H9 (cell line): ENCODE measurements around the gene ANKH. TPM values are rescaled to one million over a fixed set of nuclear protein-coding genes. Genes with fewer than 3 reads are reported as not detected.

Experiments used
- DNase-seq: peaks from one replicate; pipeline ENCODE4 v3.0.0-alpha.2; 2017
- H2AFZ ChIP-seq: one replicate; pipeline ENCODE4 v1.6.1; 2013; ENCODE audit warnings: mild to moderate bottlenecking, low read length, control low read depth, moderate library complexity
- H2AK5ac ChIP-seq: 2 replicates; pipeline ENCODE4 v1.6.1; 2013; ENCODE audit warnings: low read length, control low read depth, mixed read lengths; ENCODE audit not compliant: insufficient read length
- H2BK120ac ChIP-seq: one replicate; pipeline ENCODE4 v1.6.1; 2013; ENCODE audit warnings: low read depth, mild to moderate bottlenecking, low read length, control low read depth, inconsistent platforms; ENCODE audit not compliant: poor library complexity, severe bottlenecking
- H2BK12ac ChIP-seq: 2 replicates; pipeline ENCODE4 v1.6.1; 2013; ENCODE audit warnings: low read length, control low read depth, mixed read lengths, low read depth; ENCODE audit not compliant: insufficient read length
- H2BK15ac ChIP-seq: 2 replicates; pipeline ENCODE4 v1.6.1; 2013; ENCODE audit warnings: low read depth, low read length, control low read depth
- H2BK20ac ChIP-seq: one replicate; pipeline ENCODE4 v1.6.1; 2013; ENCODE audit warnings: low read depth, mild to moderate bottlenecking, low read length, control low read depth, inconsistent platforms; ENCODE audit not compliant: poor library complexity, severe bottlenecking
- H2BK5ac ChIP-seq: 2 replicates; pipeline ENCODE4 v1.6.1; 2013; ENCODE audit warnings: low read length, control low read depth, mixed read lengths; ENCODE audit not compliant: insufficient read length
- H3K14ac ChIP-seq: 2 replicates; pipeline ENCODE4 v1.6.1; 2013; ENCODE audit warnings: low read length, control low read depth; ENCODE audit not compliant: insufficient read depth
- H3K18ac ChIP-seq: 2 replicates; pipeline ENCODE4 v1.6.1; 2013; ENCODE audit warnings: low read depth, mild to moderate bottlenecking, mixed read lengths, low read length, control low read depth; ENCODE audit not compliant: insufficient read length
- H3K23ac ChIP-seq: 2 replicates; pipeline ENCODE4 v1.6.1; 2013; ENCODE audit warnings: low read length, control low read depth, mixed read lengths, low read depth; ENCODE audit not compliant: insufficient read length
- H3K23me2 ChIP-seq: 2 replicates; pipeline ENCODE4 v1.6.1; 2013; ENCODE audit warnings: low read depth, mild to moderate bottlenecking, mixed read lengths, low read length, control low read depth; ENCODE audit not compliant: insufficient read length, poor library complexity, severe bottlenecking
- H3K27ac ChIP-seq: 2 replicates; pipeline ENCODE4 v1.5.1; 2013; ENCODE audit warnings: low read length, control low read depth, mixed read lengths, low read depth; ENCODE audit not compliant: insufficient read length
- H3K27me3 ChIP-seq: 2 replicates; pipeline ENCODE4 v1.6.1; 2013; ENCODE audit warnings: low read length, control low read depth, inconsistent platforms; ENCODE audit not compliant: insufficient read depth
- H3K4ac ChIP-seq: 2 replicates; pipeline ENCODE4 v1.6.1; 2013; ENCODE audit warnings: low read depth, mild to moderate bottlenecking, control low read depth, inconsistent platforms, low read length, moderate library complexity
- H3K4me1 ChIP-seq: 2 replicates; pipeline ENCODE4 v1.6.1; 2013; ENCODE audit warnings: low read length, control low read depth, inconsistent platforms; ENCODE audit not compliant: insufficient read depth
- H3K4me2 ChIP-seq: 2 replicates; pipeline ENCODE4 v1.6.1; 2013; ENCODE audit warnings: low read length, control low read depth, mixed read lengths; ENCODE audit not compliant: insufficient read length, insufficient read depth
- H3K56ac ChIP-seq: 2 replicates; pipeline ENCODE4 v1.6.1; 2013; ENCODE audit warnings: low read depth, mild to moderate bottlenecking, mixed read lengths, low read length, control low read depth; ENCODE audit not compliant: insufficient read length
- H3K79me1 ChIP-seq: 2 replicates; pipeline ENCODE4 v1.6.1; 2013; ENCODE audit warnings: low read depth, mild to moderate bottlenecking, moderate library complexity, low read length, control low read depth, inconsistent platforms; ENCODE audit not compliant: insufficient read depth, poor library complexity, severe bottlenecking
- H3K79me2 ChIP-seq: 2 replicates; pipeline ENCODE4 v1.6.1; 2013; ENCODE audit warnings: low read length, control low read depth, inconsistent platforms; ENCODE audit not compliant: insufficient read depth
- H3K9ac ChIP-seq: 2 replicates; pipeline ENCODE4 v1.6.1; 2013; ENCODE audit warnings: low read length, control low read depth, mixed read lengths; ENCODE audit not compliant: insufficient read length; ENCODE audit errors: extremely low read depth
- H3K9me3 ChIP-seq: one replicate; pipeline ENCODE4 v1.6.1; 2013; ENCODE audit warnings: low read depth, low read length, inconsistent platforms; ENCODE audit not compliant: control insufficient read depth
- H3T11ph ChIP-seq: one replicate; pipeline ENCODE4 v1.6.1; 2013; ENCODE audit warnings: mild to moderate bottlenecking, low read length, control low read depth, inconsistent platforms
- H4K20me1 ChIP-seq: one replicate; pipeline ENCODE4 v1.6.1; 2013; ENCODE audit not compliant: control insufficient read depth, insufficient read length, insufficient read depth
- H4K5ac ChIP-seq: 2 replicates; pipeline ENCODE4 v1.6.1; 2013; ENCODE audit warnings: low read depth, mild to moderate bottlenecking, mixed read lengths, low read length, control low read depth; ENCODE audit not compliant: insufficient read length
- H4K8ac ChIP-seq: replicated peaks from 2 replicates; pipeline ENCODE4 v1.6.1; 2013; ENCODE audit warnings: low read length, control low read depth, mixed read lengths, low read depth; ENCODE audit not compliant: insufficient read length
- H4K91ac ChIP-seq: 2 replicates; pipeline ENCODE4 v1.6.1; 2013; ENCODE audit warnings: low read depth, mild to moderate bottlenecking, moderate library complexity, mixed read lengths, low read length, control low read depth; ENCODE audit not compliant: insufficient read length
- H3K27ac Mint-ChIP-seq, 3 experiments: 2 replicates in 2 of 3; 3 replicates in 1 of 3; pipeline ENCODE4 v1.8.0; 2020 to 2021; ENCODE audit warnings: mixed read lengths in 3 of 3, mild to moderate bottlenecking in 1 of 3, moderate library complexity in 1 of 3
- H3K27me3 Mint-ChIP-seq: 2 replicates; pipeline ENCODE4 v1.8.0; 2021; ENCODE audit warnings: low read depth, mild to moderate bottlenecking, moderate library complexity, mixed read lengths
- H3K36me3 Mint-ChIP-seq, 3 experiments: 2 replicates in 2 of 3; 3 replicates in 1 of 3; pipeline ENCODE4 v1.8.0; 2020 to 2021; ENCODE audit warnings: low read depth in 3 of 3, mixed read lengths in 3 of 3; ENCODE audit not compliant: insufficient read depth in 1 of 3
- H3K4me1 Mint-ChIP-seq, 2 experiments: 2 replicates each; pipeline ENCODE4 v1.8.0; 2020; ENCODE audit warnings: mixed read lengths in 2 of 2
- H3K4me3 Mint-ChIP-seq, 2 experiments: 2 replicates in 1 of 2; 3 replicates in 1 of 2; pipeline ENCODE4 v1.8.0; 2020 to 2021; ENCODE audit warnings: mild to moderate bottlenecking in 2 of 2, mixed read lengths in 2 of 2, moderate library complexity in 1 of 2
- H3K9me3 Mint-ChIP-seq, 2 experiments: 2 replicates in 1 of 2; 3 replicates in 1 of 2; pipeline ENCODE4 v1.8.0; 2020; ENCODE audit warnings: mild to moderate bottlenecking in 2 of 2, mixed read lengths in 2 of 2, moderate library complexity in 1 of 2
- WGBS: extraction: QIAGEN DNeasy Blood & Tissue Kit; methylation state at CpG from one replicate; pipeline ENCODE4 v1.1.7; 2013; ENCODE audit warnings: missing lambda C conversion rate, low lambda C conversion rate, mixed read lengths; ENCODE audit not compliant: insufficient read length; ENCODE audit errors: extremely low coverage; 5-methylcytosine and 5-hydroxymethylcytosine counted together
- total RNA-seq: library from RNA; stranded (reverse); gene quantifications from 2 replicates; pipeline ENCODE4 v1.2.1, GENCODE V29; 2021
- TF ChIP-seq, protein P1 (sequence below): fragments of 200-600 bp; sonication (generic); conservative IDR thresholded peaks from 3 replicates; pipeline ENCODE4 v1.8.0; 2021; ENCODE audit warnings: antibody characterized with exemption, mild to moderate bottlenecking

The ANKH gene
- total RNA-seq, 1 experiment from 2014 or later, result 9.6 TPM

- Histone ChIP-seq H3K18ac (no peak overlapping the region), H3K9me3 (no peaks in the 10 kb centered on the region), H3K14ac (no peak overlapping the region; the same call in 1 of the 2 replicates), H2BK12ac (no peak overlapping the region), H3K23ac (no peak overlapping the region), H2AFZ (no peak overlapping the region), H3K56ac (no peak overlapping the region), H3K27ac (no peak overlapping the region), H3K79me2 (no peaks in the 10 kb centered on the region), H3K9ac (no peak overlapping the region), H3K4me1 (no peaks in the 10 kb centered on the region; the same call in 1 of the 2 replicates), H3K79me1 (no peaks in the 10 kb centered on the region), H2BK20ac (no peak overlapping the region), H2BK120ac (no peak overlapping the region), H3K4me2 (no peak overlapping the region), H3K23me2 (no peaks in the 10 kb centered on the region), H2AK5ac (no peak overlapping the region), H3K4ac (no peak overlapping the region), H4K5ac (no peak overlapping the region), H2BK5ac (no peak overlapping the region), H3K27me3 (no peaks in the 10 kb centered on the region), H4K20me1 (no peaks in the 10 kb centered on the region), H2BK15ac (no peak overlapping the region), H4K8ac (no peak overlapping the region), H4K91ac (no peak overlapping the region), H3T11ph (no peak overlapping the region)
- Mint-ChIP-seq H3K4me3 (no peak overlapping the region), H3K27ac (peak overlapping the region; percentile 17 to 79 (median 20); a peak in 4 of 7 replicates), H3K9me3 (no peaks in the 10 kb centered on the region), H3K36me3 (no peaks in the 10 kb centered on the region), H3K4me1 (peaks cover 17 to 18% of the 10 kb centered on the region in 2 experiments), H3K27me3 (no peaks in the 10 kb centered on the region)
- 100% methylated on average over 3 of the region's 11 CpGs for WGBS
- TF ChIP-seq, protein P1, sequence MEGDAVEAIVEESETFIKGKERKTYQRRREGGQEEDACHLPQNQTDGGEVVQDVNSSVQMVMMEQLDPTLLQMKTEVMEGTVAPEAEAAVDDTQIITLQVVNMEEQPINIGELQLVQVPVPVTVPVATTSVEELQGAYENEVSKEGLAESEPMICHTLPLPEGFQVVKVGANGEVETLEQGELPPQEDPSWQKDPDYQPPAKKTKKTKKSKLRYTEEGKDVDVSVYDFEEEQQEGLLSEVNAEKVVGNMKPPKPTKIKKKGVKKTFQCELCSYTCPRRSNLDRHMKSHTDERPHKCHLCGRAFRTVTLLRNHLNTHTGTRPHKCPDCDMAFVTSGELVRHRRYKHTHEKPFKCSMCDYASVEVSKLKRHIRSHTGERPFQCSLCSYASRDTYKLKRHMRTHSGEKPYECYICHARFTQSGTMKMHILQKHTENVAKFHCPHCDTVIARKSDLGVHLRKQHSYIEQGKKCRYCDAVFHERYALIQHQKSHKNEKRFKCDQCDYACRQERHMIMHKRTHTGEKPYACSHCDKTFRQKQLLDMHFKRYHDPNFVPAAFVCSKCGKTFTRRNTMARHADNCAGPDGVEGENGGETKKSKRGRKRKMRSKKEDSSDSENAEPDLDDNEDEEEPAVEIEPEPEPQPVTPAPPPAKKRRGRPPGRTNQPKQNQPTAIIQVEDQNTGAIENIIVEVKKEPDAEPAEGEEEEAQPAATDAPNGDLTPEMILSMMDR, result no peak; the same call in 2 of the 3 replicates
- no peak for DNase-seq
Measured at GRCh38 chr5:14777932-14778791, 93.4 kb downstream of the ANKH start.
